GM12872 (cell line): ENCODE results near the gene ARL15.

Experiments used
- TF ChIP-seq, protein P1 (sequence below): IDR thresholded peaks from 3 replicates; pipeline ENCODE4 v1.5.1; 2011; ENCODE audit warnings: low read depth, mild to moderate bottlenecking, low read length, moderate library complexity; ENCODE audit not compliant: insufficient read depth

ARL15 gene

DNA sequence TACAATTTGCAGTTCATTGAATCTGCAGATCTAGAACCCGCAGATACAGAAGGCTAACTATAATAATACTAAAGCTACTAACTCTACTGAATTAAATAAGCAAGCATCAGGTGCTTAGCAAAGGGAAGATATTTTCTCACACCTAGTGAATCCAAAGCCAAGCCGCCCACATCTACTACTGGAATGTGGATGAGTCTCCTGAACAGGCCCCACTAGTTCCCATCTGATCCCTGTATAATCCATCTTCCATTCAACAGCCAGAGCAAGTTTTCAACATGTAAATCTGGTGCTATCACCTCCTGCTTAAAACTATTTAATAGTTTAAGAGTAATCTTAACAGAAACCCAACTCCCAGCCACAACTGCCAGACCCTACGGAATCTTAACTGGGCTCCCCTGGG, 18.9 kb downstream of the ARL15 start:
- TF ChIP-seq, protein P1, sequence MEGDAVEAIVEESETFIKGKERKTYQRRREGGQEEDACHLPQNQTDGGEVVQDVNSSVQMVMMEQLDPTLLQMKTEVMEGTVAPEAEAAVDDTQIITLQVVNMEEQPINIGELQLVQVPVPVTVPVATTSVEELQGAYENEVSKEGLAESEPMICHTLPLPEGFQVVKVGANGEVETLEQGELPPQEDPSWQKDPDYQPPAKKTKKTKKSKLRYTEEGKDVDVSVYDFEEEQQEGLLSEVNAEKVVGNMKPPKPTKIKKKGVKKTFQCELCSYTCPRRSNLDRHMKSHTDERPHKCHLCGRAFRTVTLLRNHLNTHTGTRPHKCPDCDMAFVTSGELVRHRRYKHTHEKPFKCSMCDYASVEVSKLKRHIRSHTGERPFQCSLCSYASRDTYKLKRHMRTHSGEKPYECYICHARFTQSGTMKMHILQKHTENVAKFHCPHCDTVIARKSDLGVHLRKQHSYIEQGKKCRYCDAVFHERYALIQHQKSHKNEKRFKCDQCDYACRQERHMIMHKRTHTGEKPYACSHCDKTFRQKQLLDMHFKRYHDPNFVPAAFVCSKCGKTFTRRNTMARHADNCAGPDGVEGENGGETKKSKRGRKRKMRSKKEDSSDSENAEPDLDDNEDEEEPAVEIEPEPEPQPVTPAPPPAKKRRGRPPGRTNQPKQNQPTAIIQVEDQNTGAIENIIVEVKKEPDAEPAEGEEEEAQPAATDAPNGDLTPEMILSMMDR: no peak

DNA sequence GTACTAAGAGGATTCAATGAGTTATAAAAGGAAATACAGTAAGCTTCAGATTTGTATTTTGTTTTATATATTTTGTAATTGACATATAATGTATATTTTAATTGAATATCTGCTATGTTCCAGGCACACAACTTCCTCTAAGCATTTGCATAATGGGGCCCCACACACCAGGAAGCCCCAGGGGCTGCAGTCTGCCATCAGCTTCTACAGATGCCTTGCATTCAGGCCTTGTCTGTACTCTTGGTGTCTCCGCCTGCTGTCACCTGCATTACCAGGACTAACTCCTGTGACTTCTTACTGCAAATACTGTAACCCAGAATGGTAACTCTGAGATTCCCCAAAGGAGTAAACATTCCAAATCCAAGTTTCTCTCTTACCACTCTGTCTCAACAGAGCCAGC, 20.6 kb downstream of the ARL15 start:
- TF ChIP-seq, protein P1: no peak

DNA sequence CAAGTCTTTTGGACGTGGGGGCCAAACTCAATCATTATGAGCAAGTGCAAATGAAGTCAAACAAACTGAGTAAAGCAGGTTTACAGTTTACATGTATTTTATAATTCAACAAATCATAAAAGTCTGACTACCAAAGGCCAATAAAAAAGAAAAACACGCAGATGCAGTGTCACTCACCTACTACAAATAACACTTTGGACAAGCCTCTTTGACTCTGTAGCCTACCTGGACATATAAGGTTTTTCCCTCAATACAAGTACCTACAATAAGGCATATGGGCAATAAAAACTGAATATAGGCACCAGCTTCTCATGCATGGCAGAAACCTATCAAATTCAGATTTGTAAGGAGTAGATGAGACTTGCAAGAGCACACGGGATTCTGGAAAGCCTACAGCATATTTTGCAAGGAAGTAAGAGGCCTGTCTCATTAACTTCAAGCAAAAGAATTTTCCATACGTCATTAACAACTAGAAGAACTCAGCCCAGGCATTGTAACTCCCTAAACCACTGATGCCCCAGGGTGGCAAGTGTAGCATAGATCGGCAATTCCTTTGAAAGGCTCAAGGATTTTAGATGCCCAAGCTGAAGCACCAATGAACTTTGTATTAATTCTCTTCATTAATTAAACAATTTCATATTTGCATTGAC, 21.7 kb downstream of the ARL15 start:
- TF ChIP-seq, protein P1: no peak

DNA sequence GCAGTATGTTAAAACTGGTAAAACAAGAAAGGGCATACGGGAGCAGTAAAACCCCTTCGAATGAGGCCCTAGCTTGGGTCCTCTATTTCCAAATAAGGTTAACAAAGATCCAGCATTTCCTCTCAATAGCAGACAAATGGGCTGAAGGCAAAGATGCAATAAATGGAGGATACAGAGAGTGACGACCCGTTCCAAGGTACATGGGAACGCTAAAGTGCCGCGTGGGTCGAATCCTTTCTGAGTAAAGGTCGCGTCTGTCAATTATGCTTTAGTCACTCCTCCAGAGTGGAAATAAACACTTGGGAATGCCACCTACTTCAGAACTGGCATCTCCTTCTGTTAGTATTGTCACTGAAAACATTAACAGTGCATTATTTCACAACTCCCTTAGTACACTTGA, 24.7 kb downstream of the ARL15 start:
- TF ChIP-seq, protein P1: no peak

DNA sequence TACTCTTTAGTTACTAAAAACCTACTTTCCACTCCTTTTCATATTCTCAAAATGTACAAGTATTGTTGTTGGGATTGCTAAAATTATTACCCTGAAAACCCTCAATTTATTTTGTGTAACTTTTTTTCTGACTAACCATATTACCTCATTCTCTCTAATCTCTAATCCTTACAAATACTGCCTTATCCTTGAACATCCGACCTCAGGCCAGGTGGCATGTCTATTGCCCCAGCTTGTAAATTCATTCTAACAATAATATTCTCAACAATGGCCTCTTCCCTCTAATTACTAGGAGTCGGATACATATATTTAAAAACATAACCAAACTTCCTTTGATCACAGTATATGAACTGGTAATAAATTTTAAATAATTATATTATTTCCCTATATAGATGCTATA, 25.8 kb downstream of the ARL15 start:
- TF ChIP-seq, protein P1: no peak

DNA sequence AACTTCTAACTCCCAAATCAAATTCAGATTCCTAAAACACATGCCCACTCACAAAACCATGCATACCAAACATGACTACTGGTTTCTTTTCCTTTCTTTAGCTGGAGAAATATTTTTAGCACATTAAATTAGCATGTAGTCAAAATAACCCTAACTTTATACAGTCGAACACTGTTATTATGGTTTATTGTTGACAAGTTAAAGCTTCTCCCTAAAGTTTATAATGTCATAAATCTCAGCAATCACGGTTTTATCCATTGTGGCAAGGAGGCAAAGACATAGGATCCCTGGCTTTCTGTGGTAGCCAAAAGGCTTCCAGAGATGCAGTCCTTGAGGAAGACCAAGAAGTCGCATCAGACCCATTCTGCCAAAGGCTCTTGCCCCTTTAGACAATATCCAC, 27.5 kb downstream of the ARL15 start:
- TF ChIP-seq, protein P1: no peak

DNA sequence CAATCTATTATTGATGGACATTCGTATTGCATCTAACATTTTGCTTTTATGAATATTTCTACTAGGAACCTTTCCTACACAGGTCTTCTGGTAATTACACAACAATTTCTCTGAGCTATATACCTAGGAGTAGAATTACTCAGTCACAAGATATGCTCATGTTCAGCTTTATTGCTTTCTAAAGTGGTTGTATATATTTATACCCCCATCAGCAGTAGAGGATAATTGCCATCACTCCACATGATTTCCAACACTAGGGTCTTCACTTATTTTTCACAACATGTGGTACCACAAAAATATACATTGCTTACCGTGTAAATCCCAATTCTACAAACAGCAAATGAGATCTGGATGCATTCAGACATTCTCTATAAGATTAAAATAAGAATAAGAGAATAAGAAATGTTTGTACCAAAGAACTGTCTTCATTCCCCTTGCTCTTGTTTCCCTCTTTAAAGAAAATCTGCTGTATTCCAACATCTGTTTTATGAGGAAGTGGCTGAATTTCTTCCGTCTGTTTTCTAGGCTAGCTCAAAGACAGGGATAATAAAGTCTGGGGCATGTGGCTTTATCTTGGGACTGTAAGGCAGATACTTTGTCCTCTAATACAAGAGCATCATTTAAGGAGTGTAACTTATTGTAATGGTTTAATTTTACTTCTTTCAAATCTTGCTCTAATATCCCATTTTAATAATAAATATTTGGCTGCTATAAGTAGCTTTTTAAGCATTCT, 28.2 kb downstream of the ARL15 start:
- TF ChIP-seq, protein P1: no peak
